ENCODE measurements around the gene PATJ. TPM values are rescaled to one million over a fixed set of nuclear protein-coding genes. Genes with fewer than 3 reads are reported as not detected.

Gene PATJ
- polyA plus RNA-seq, 1 of the 3 experiments (the other 2 are of a cell fraction) = 3.0 TPM

GRCh38 chr1:62011006-62011405 lies 268.7 kb downstream of the PATJ start:
- H3K27ac ChIP-seq (ENCODE audit: low read depth in 2 of 2, low read length in 1 of 2) = no peak overlapping the region
- no peak overlapping the region for H3K4me3 ChIP-seq (ENCODE audit: low read depth in 2 of 2, low read length in 1 of 2)
- no peaks in the 10 kb centered on the region for H3K9me3 ChIP-seq
- TF ChIP-seq SMC3 (IDR thresholded peaks at IDR 0.05; ENCODE audit: low read depth, low read length) = no peak
- no peak for TF ChIP-seq TEAD4 (IDR thresholded peaks at IDR 0.05; ENCODE audit: borderline replicate concordance, insufficient read depth)
- TF ChIP-seq EZH2phosphoT487 (IDR thresholded peaks at IDR 0.05; ENCODE audit: borderline replicate concordance, low read depth) = no peak
- no peak for TF ChIP-seq YY1 (IDR thresholded peaks at IDR 0.05; ENCODE audit: low read depth)
- no peak for TF ChIP-seq JUND (IDR thresholded peaks at IDR 0.05)
- no peak for TF ChIP-seq USF1 (IDR thresholded peaks at IDR 0.05; ENCODE audit: borderline replicate concordance, low read depth)
- no peaks in the 10 kb centered on the region for H3K79me2 ChIP-seq (ENCODE audit: insufficient read depth)
- no peaks in the 10 kb centered on the region for H4K20me1 ChIP-seq (ENCODE audit: insufficient read depth)
- no peaks in the 10 kb centered on the region for H3K27me3 ChIP-seq (ENCODE audit: insufficient read depth)
- no peaks in the 10 kb centered on the region for H3K4me1 ChIP-seq (ENCODE audit: control insufficient read depth in 1 of 2, insufficient read depth in 2 of 2, low read depth in 1 of 2, low read length in 1 of 2)
- no peaks in the 10 kb centered on the region for H3K36me3 ChIP-seq (replicated peaks in 1 of 2; ENCODE audit: control insufficient read depth in 1 of 2, insufficient read depth in 2 of 2, low read length in 1 of 2)
- no peak overlapping the region for H2AFZ ChIP-seq (ENCODE audit: low read depth)
- ChIA-PET POLR2A (no interaction called here), CTCF (no interaction called here)
- H3K4me2 ChIP-seq = no peak overlapping the region
- no peak overlapping the region for H3K9ac ChIP-seq
- no peak for DNase-seq
- no peaks in the 10 kb centered on the region for H3F3A ChIP-seq (replicated peaks; ENCODE audit: insufficient read depth)
- WGBS (ENCODE audit: low lambda C conversion rate) = 92% methylated on average over 4 of the region's 4 CpGs
- no peaks in the 10 kb centered on the region for H3K9me2 ChIP-seq

GRCh38 chr1:62012095-62012494 lies 269.8 kb downstream of the PATJ start:
- peak; percentile 34 for DNase-seq
- H3K9me2 ChIP-seq = no peaks in the 10 kb centered on the region
- CTCF ChIA-PET = interaction anchor here (0.9 kb wide), 1 partner anchor 16 kb away, joined by 3 read pairs; no protein-coding TSS in a partner anchor
- H3F3A ChIP-seq (replicated peaks; ENCODE audit: insufficient read depth) = no peaks in the 10 kb centered on the region
- H3K9ac ChIP-seq = no peak overlapping the region
- H2AFZ ChIP-seq (ENCODE audit: low read depth) = no peak overlapping the region
- H3K9me3 ChIP-seq = no peaks in the 10 kb centered on the region
- POLR2A ChIA-PET = no interaction called here
- H3K27ac ChIP-seq (ENCODE audit: low read depth in 2 of 2, low read length in 1 of 2) = no peak overlapping the region
- H4K20me1 ChIP-seq (ENCODE audit: insufficient read depth) = no peaks in the 10 kb centered on the region
- H3K27me3 ChIP-seq (ENCODE audit: insufficient read depth) = no peaks in the 10 kb centered on the region
- no peaks in the 10 kb centered on the region for H3K79me2 ChIP-seq (ENCODE audit: insufficient read depth)
- H3K4me3 ChIP-seq (ENCODE audit: low read depth in 2 of 2, low read length in 1 of 2) = no peak overlapping the region
- no peaks in the 10 kb centered on the region for H3K4me1 ChIP-seq (ENCODE audit: control insufficient read depth in 1 of 2, insufficient read depth in 2 of 2, low read depth in 1 of 2, low read length in 1 of 2)
- H3K4me2 ChIP-seq = no peak overlapping the region
- WGBS (ENCODE audit: low lambda C conversion rate) = 41% methylated on average over 1 of the region's 1 CpG
- H3K36me3 ChIP-seq (replicated peaks in 1 of 2; ENCODE audit: control insufficient read depth in 1 of 2, insufficient read depth in 2 of 2, low read length in 1 of 2) = no peaks in the 10 kb centered on the region
- TF ChIP-seq POLR2AphosphoS5 (IDR thresholded peaks at IDR 0.05; ENCODE audit: low read depth, low read length) = no peak
- no peak for TF ChIP-seq NFIC (IDR thresholded peaks at IDR 0.05; ENCODE audit: borderline replicate concordance)
- TF ChIP-seq SMC3 (IDR thresholded peaks at IDR 0.05; ENCODE audit: low read depth, low read length) = no peak
- TF ChIP-seq RFX5 (IDR thresholded peaks at IDR 0.05; ENCODE audit: low read length) = no peak
- no peak for TF ChIP-seq USF2 (IDR thresholded peaks at IDR 0.05; ENCODE audit: borderline replicate concordance, low read depth, low read length)
- no peak for TF ChIP-seq TCF12 (IDR thresholded peaks at IDR 0.05)
- no peak for TF ChIP-seq NRF1 (IDR thresholded peaks at IDR 0.05; ENCODE audit: low read depth, low read length)
- TF ChIP-seq JUND (IDR thresholded peaks at IDR 0.05) = no peak
- TF ChIP-seq FOXJ3 (CRISPR knock-in tag; IDR thresholded peaks at IDR 0.05) = no peak
- no peak for TF ChIP-seq ZBTB33 (IDR thresholded peaks at IDR 0.05; ENCODE audit: borderline replicate concordance, low read depth)
- TF ChIP-seq ELF1 (IDR thresholded peaks at IDR 0.05) = no peak
- no peak for TF ChIP-seq EZH2phosphoT487 (IDR thresholded peaks at IDR 0.05; ENCODE audit: borderline replicate concordance, low read depth)
- no peak for TF ChIP-seq MXI1 (IDR thresholded peaks at IDR 0.05; ENCODE audit: low read depth, low read length)
- no peak for TF ChIP-seq TAF1 (IDR thresholded peaks at IDR 0.05; ENCODE audit: borderline replicate concordance, low read depth, low read length)
- no peak for TF ChIP-seq RXRA (IDR thresholded peaks at IDR 0.05; ENCODE audit: borderline replicate concordance, low read depth)
- peak; percentile 42; the same call in 1 of the 2 replicates for TF ChIP-seq RCOR1 (IDR thresholded peaks at IDR 0.05; ENCODE audit: low read length)
- peak; percentile 73 for TF ChIP-seq GATA2 (CRISPR knock-in tag; IDR thresholded peaks at IDR 0.05)
- no peak for TF ChIP-seq SIN3A (IDR thresholded peaks at IDR 0.05; ENCODE audit: borderline replicate concordance, low read depth, low read length)
- TF ChIP-seq CHD2 (IDR thresholded peaks at IDR 0.05; ENCODE audit: low read length, partially characterized antibody) = peak; percentile 26
- TF ChIP-seq CTCF (IDR thresholded peaks at IDR 0.05) = no peak
- TF ChIP-seq EP300 (IDR thresholded peaks at IDR 0.05; ENCODE audit: borderline replicate concordance in 1 of 2, low read depth in 1 of 2, low read length in 1 of 2) = peak in 1 of 2 experiments; percentile 76; a peak in 1 of 4 replicates

All from SK-N-SH (cell line).